Neuronal stem cell (in vitro differentiated cells): Measurements from ENCODE around the gene TMEM235.
A peak's percentile ranks its signal among the peaks of the same experiment; 100 is the strongest.

Source experiments
- DNase-seq: peaks from one replicate; pipeline ENCODE4 v3.0.0-alpha.2; 2013; ENCODE audit warnings: low spot score
- H2AFZ ChIP-seq: one replicate; pipeline ENCODE4 v1.6.1; 2013; ENCODE audit warnings: mild to moderate bottlenecking, low read length, inconsistent platforms
- H2AK5ac ChIP-seq: 2 replicates; pipeline ENCODE4 v1.6.1; 2013; ENCODE audit warnings: low read depth, mild to moderate bottlenecking, inconsistent platforms, low read length, moderate library complexity, mixed read lengths
- H2BK120ac ChIP-seq: 2 replicates; pipeline ENCODE4 v1.6.1; 2013; ENCODE audit warnings: low read depth, mild to moderate bottlenecking, inconsistent platforms, low read length, moderate library complexity, mixed read lengths
- H2BK12ac ChIP-seq: one replicate; pipeline ENCODE4 v1.6.1; 2013; ENCODE audit warnings: low read length, inconsistent platforms
- H2BK15ac ChIP-seq: 2 replicates; pipeline ENCODE4 v1.6.1; 2013; ENCODE audit warnings: mild to moderate bottlenecking, low read length, inconsistent platforms, mixed read lengths
- H2BK5ac ChIP-seq: one replicate; pipeline ENCODE4 v1.6.1; 2013; ENCODE audit warnings: inconsistent platforms, mild to moderate bottlenecking, low read length, moderate library complexity
- H3K14ac ChIP-seq: one replicate; pipeline ENCODE4 v1.6.1; 2013; ENCODE audit warnings: low read length, inconsistent platforms
- H3K18ac ChIP-seq: 2 replicates; pipeline ENCODE4 v1.6.1; 2013; ENCODE audit warnings: low read length, inconsistent platforms
- H3K23ac ChIP-seq: 2 replicates; pipeline ENCODE4 v1.6.1; 2013; ENCODE audit warnings: low read depth, mild to moderate bottlenecking, mixed read lengths, low read length, inconsistent platforms; ENCODE audit not compliant: poor library complexity
- H3K27ac ChIP-seq: replicated peaks from 3 replicates; pipeline ENCODE4 v1.5.1; 2013; ENCODE audit warnings: low read length, inconsistent platforms
- H3K27me3 ChIP-seq, 3 experiments: 2 replicates each; pipeline ENCODE4 v1.6.1; 2013; ENCODE audit warnings: low read length in 3 of 3, mild to moderate bottlenecking in 2 of 3, inconsistent platforms in 1 of 3, low read depth in 1 of 3, mixed read lengths in 1 of 3, moderate library complexity in 1 of 3; ENCODE audit not compliant: control insufficient read depth in 3 of 3, insufficient read depth in 3 of 3
- H3K36me3 ChIP-seq, 2 donors: replicated peaks in 1 of 2; 2 replicates each; pipeline ENCODE4 v1.6.1; 2013; ENCODE audit warnings: low read length in 2 of 2; ENCODE audit not compliant: control insufficient read depth in 2 of 2, insufficient read depth in 2 of 2
- H3K4ac ChIP-seq: 2 replicates; pipeline ENCODE4 v1.6.1; 2013; ENCODE audit warnings: inconsistent platforms, mild to moderate bottlenecking, low read length, moderate library complexity
- H3K4me1 ChIP-seq, 2 donors: 1 replicate in 1 of 2; 2 replicates in 1 of 2; pipeline ENCODE4 v1.6.1; 2013; ENCODE audit warnings: low read length in 2 of 2, low read depth in 1 of 2; ENCODE audit not compliant: control insufficient read depth in 2 of 2, insufficient read depth in 1 of 2
- H3K4me2 ChIP-seq: one replicate; pipeline ENCODE4 v1.6.1; 2013; ENCODE audit warnings: mild to moderate bottlenecking, low read length, inconsistent platforms; ENCODE audit not compliant: insufficient read depth, poor library complexity, severe bottlenecking
- H3K4me3 ChIP-seq, 2 donors: 2 replicates each; pipeline ENCODE4 v1.5.1; 2013; ENCODE audit warnings: low read length in 2 of 2, mild to moderate bottlenecking in 2 of 2, inconsistent platforms in 1 of 2, moderate library complexity in 1 of 2
- H3K79me1 ChIP-seq: one replicate; pipeline ENCODE4 v1.6.1; 2013; ENCODE audit warnings: low read depth, mild to moderate bottlenecking, inconsistent platforms, low read length, moderate library complexity
- H3K9ac ChIP-seq: one replicate; pipeline ENCODE4 v1.6.1; 2013; ENCODE audit warnings: mild to moderate bottlenecking, low read depth, low read length, inconsistent platforms; ENCODE audit not compliant: poor library complexity
- H3K9me3 ChIP-seq, 2 donors: replicated peaks in 1 of 2; 2 replicates each; pipeline versions ENCODE3 to v1.6.1; 2013; ENCODE audit warnings: low read length in 2 of 2, mild to moderate bottlenecking in 2 of 2, inconsistent platforms in 1 of 2, low read depth in 1 of 2, mixed read lengths in 1 of 2, moderate library complexity in 1 of 2; ENCODE audit not compliant: control insufficient read depth in 2 of 2, insufficient read depth in 1 of 2
- H4K8ac ChIP-seq: one replicate; pipeline ENCODE4 v1.6.1; 2013; ENCODE audit warnings: low read depth, mild to moderate bottlenecking, inconsistent platforms, low read length, moderate library complexity
- H4K91ac ChIP-seq: one replicate; pipeline ENCODE4 v1.6.1; 2013; ENCODE audit warnings: low read length, low read depth, mild to moderate bottlenecking, inconsistent platforms; ENCODE audit not compliant: poor library complexity
- WGBS, 2 donors: extraction: QIAGEN DNeasy Blood & Tissue Kit; methylation state at CpG; one replicate each; pipeline ENCODE4 v1.1.7; 2013; ENCODE audit warnings: missing lambda C conversion rate in 2 of 2, mixed read lengths in 1 of 2; ENCODE audit not compliant: insufficient read length in 2 of 2, insufficient replicate concordance in 1 of 2; ENCODE audit errors: extremely low coverage in 2 of 2; 5-methylcytosine and 5-hydroxymethylcytosine counted together

TMEM235 gene

GRCh38 chr17:78226055-78226758, 5.2 kb upstream of the TMEM235 start:
- H4K91ac ChIP-seq = no peak overlapping the region
- no peak overlapping the region for H3K4ac ChIP-seq
- H3K4me1 ChIP-seq = no peaks in the 10 kb centered on the region
- no peak overlapping the region for H2BK5ac ChIP-seq
- no peak overlapping the region for H2BK15ac ChIP-seq
- no CpG with 5 or more reads among the region's 12 CpGs for WGBS, 2 donors
- no peak overlapping the region for H2BK12ac ChIP-seq
- H3K18ac ChIP-seq = no peak overlapping the region
- H3K4me2 ChIP-seq = no peak overlapping the region
- no peak overlapping the region for H3K14ac ChIP-seq
- DNase-seq = no peak
- H4K8ac ChIP-seq = no peak overlapping the region
- peaks cover 0 to 2% of the 10 kb centered on the region in 2 donors for H3K9me3 ChIP-seq
- H3K9ac ChIP-seq = no peak overlapping the region
- H3K4me3 ChIP-seq = no peak overlapping the region
- H3K36me3 ChIP-seq = peaks cover 18 to 41% of the 10 kb centered on the region in 2 donors
- no peak overlapping the region for H2AK5ac ChIP-seq
- H3K79me1 ChIP-seq = no peaks in the 10 kb centered on the region
- H3K27ac ChIP-seq = no peak overlapping the region
- H2AFZ ChIP-seq = no peak overlapping the region
- H2BK120ac ChIP-seq = no peak overlapping the region
- no peak overlapping the region for H3K23ac ChIP-seq
- H3K27me3 ChIP-seq = peaks cover 0 to 11% (median 11%) of the 10 kb centered on the region in 3 experiments

GRCh38 chr17:78226759-78227454, 4.5 kb upstream of the TMEM235 start:
- Histone ChIP-seq H2BK120ac (no peak overlapping the region), H3K14ac (no peak overlapping the region), H3K9me3 (peaks cover 0 to 2% of the 10 kb centered on the region in 2 donors), H2AFZ (no peak overlapping the region), H3K9ac (peak overlapping the region; percentile 56), H3K18ac (peak overlapping the region; percentile 40), H3K27me3 (peaks cover 4 to 17% (median 16%) of the 10 kb centered on the region in 3 experiments), H3K4me3 (no peak overlapping the region), H3K79me1 (no peaks in the 10 kb centered on the region), H2BK12ac (no peak overlapping the region), H4K91ac (no peak overlapping the region), H3K36me3 (peaks cover 16 to 35% of the 10 kb centered on the region in 2 donors), H3K4me1 (no peaks in the 10 kb centered on the region), H3K4ac (no peak overlapping the region), H4K8ac (no peak overlapping the region), H2AK5ac (no peak overlapping the region), H3K27ac (no peak overlapping the region), H3K23ac (peak overlapping the region; percentile 49), H3K4me2 (no peak overlapping the region), H2BK5ac (no peak overlapping the region), H2BK15ac (no peak overlapping the region)
- no peak for DNase-seq
- no CpG with 5 or more reads among the region's 20 CpGs for WGBS, 2 donors

- H4K91ac ChIP-seq = no peak overlapping the region
- no peak overlapping the region for H3K14ac ChIP-seq
- no peak overlapping the region for H3K4ac ChIP-seq
- peaks cover 0 to under 1% of the 10 kb centered on the region in 2 donors for H3K4me1 ChIP-seq
- no peak overlapping the region for H3K4me3 ChIP-seq
- no peak overlapping the region for H3K27ac ChIP-seq
- no peak overlapping the region for H2AK5ac ChIP-seq
- H3K18ac ChIP-seq = peak overlapping the region; percentile 55
- H3K9ac ChIP-seq = no peak overlapping the region
- no peak overlapping the region for H2AFZ ChIP-seq
- H4K8ac ChIP-seq = no peak overlapping the region
- peaks cover 6 to 23% (median 22%) of the 10 kb centered on the region in 3 experiments for H3K27me3 ChIP-seq
- H3K4me2 ChIP-seq = no peak overlapping the region
- H2BK15ac ChIP-seq = no peak overlapping the region
- H3K36me3 ChIP-seq = peaks cover 16 to 30% of the 10 kb centered on the region in 2 donors
- no peak for DNase-seq
- whole genome bisulfite sequencing, 2 donors = no CpG with 5 or more reads among the region's 10 CpGs
- H2BK12ac ChIP-seq = no peak overlapping the region
- peaks cover 0 to 2% of the 10 kb centered on the region in 2 donors for H3K9me3 ChIP-seq
- no peak overlapping the region for H2BK120ac ChIP-seq
- H3K23ac ChIP-seq = peak overlapping the region; percentile 18
- no peaks in the 10 kb centered on the region for H3K79me1 ChIP-seq
- no peak overlapping the region for H2BK5ac ChIP-seq
Observed at GRCh38 chr17:78227455-78227916, 3.9 kb upstream of the TMEM235 start.

- no peak overlapping the region for H2BK120ac ChIP-seq
- H3K36me3 ChIP-seq = peaks cover 12 to 23% of the 10 kb centered on the region in 2 donors
- H3K4me1 ChIP-seq = peaks cover 0 to 4% of the 10 kb centered on the region in 2 donors
- H3K4ac ChIP-seq = no peak overlapping the region
- H2AK5ac ChIP-seq = no peak overlapping the region
- H3K27me3 ChIP-seq = peaks cover 6 to 29% (median 29%) of the 10 kb centered on the region in 3 experiments
- H3K27ac ChIP-seq = no peak overlapping the region
- no peak overlapping the region for H3K23ac ChIP-seq
- no peak overlapping the region for H3K18ac ChIP-seq
- no peak overlapping the region for H3K14ac ChIP-seq
- no peak overlapping the region for H3K9ac ChIP-seq
- no peak overlapping the region for H2BK12ac ChIP-seq
- H3K4me2 ChIP-seq = no peak overlapping the region
- H4K8ac ChIP-seq = no peak overlapping the region
- no peak overlapping the region for H2BK15ac ChIP-seq
- no peak overlapping the region for H2AFZ ChIP-seq
- DNase-seq = no peak
- H3K79me1 ChIP-seq = no peaks in the 10 kb centered on the region
- H4K91ac ChIP-seq = no peak overlapping the region
- no peak overlapping the region for H2BK5ac ChIP-seq
- WGBS, 2 donors = no CpG with 5 or more reads among the region's 4 CpGs
- H3K9me3 ChIP-seq = peaks cover 0 to 4% of the 10 kb centered on the region in 2 donors
- no peak overlapping the region for H3K4me3 ChIP-seq
Observed at GRCh38 chr17:78228176-78228575, 3.3 kb upstream of the TMEM235 start.
